Measurements from ENCODE around the gene FBXL5.

The FBXL5 gene

GRCh38 chr4:15673337-15673736, 18.2 kb upstream of the FBXL5 start:
- H3K9me2 ChIP-seq (ENCODE audit: low read depth, low read length) = no peaks in the 10 kb centered on the region
- H2AFZ ChIP-seq (ENCODE audit: low read length) = no peak overlapping the region
- H3K9ac ChIP-seq (ENCODE audit: low read length) = no peak overlapping the region
- no peaks in the 10 kb centered on the region for H4K20me1 ChIP-seq (ENCODE audit: insufficient read depth, low read length)
- no peak overlapping the region for H3K4me2 ChIP-seq (ENCODE audit: low read length)
- peaks cover 37% of the 10 kb centered on the region for H3K4me1 ChIP-seq (ENCODE audit: insufficient read depth, low read length, severe bottlenecking)
- no peaks in the 10 kb centered on the region for H3K27me3 ChIP-seq (ENCODE audit: insufficient read depth, low read length)
- H3K36me3 ChIP-seq (ENCODE audit: insufficient read depth, low read length) = no peaks in the 10 kb centered on the region
- H3K27ac ChIP-seq (ENCODE audit: low read depth, low read length, poor library complexity, severe bottlenecking) = no peak overlapping the region
- H3K4me3 ChIP-seq (ENCODE audit: low read depth, low read length, poor library complexity, severe bottlenecking) = no peak overlapping the region
- no peaks in the 10 kb centered on the region for H3F3A ChIP-seq (ENCODE audit: insufficient read depth, low read length)
- peaks cover 16% of the 10 kb centered on the region for H3K79me2 ChIP-seq (ENCODE audit: insufficient read depth, low read length)
- TF ChIP-seq EZH2 (IDR thresholded peaks at IDR 0.05; ENCODE audit: borderline replicate concordance, low read length) = no peak
- no peak for TF ChIP-seq CTCF (IDR thresholded peaks at IDR 0.05; ENCODE audit: low read length)
- no peaks in the 10 kb centered on the region for H3K9me3 ChIP-seq (ENCODE audit: low read length)

GRCh38 chr4:15672101-15672500, 16.9 kb upstream of the FBXL5 start:
- Histone ChIP-seq H3K27ac (ENCODE audit: low read depth, low read length, poor library complexity, severe bottlenecking) (no peak overlapping the region), H2AFZ (ENCODE audit: low read length) (no peak overlapping the region), H3K9me3 (ENCODE audit: low read length) (no peaks in the 10 kb centered on the region), H3K4me3 (ENCODE audit: low read depth, low read length, poor library complexity, severe bottlenecking) (no peak overlapping the region), H3K79me2 (ENCODE audit: insufficient read depth, low read length) (peaks cover 11% of the 10 kb centered on the region), H3K4me1 (ENCODE audit: insufficient read depth, low read length, severe bottlenecking) (peaks cover 33% of the 10 kb centered on the region), H3K36me3 (ENCODE audit: insufficient read depth, low read length) (no peaks in the 10 kb centered on the region; the same call in 1 of the 2 replicates), H3K4me2 (ENCODE audit: low read length) (no peak overlapping the region), H4K20me1 (ENCODE audit: insufficient read depth, low read length) (no peaks in the 10 kb centered on the region), H3K27me3 (ENCODE audit: insufficient read depth, low read length) (no peaks in the 10 kb centered on the region), H3K9ac (ENCODE audit: low read length) (no peak overlapping the region), H3F3A (ENCODE audit: insufficient read depth, low read length) (no peaks in the 10 kb centered on the region), H3K9me2 (ENCODE audit: low read depth, low read length) (no peaks in the 10 kb centered on the region)
- no peak for TF ChIP-seq CTCF (IDR thresholded peaks at IDR 0.05; ENCODE audit: low read length)
- no peak for TF ChIP-seq EZH2 (IDR thresholded peaks at IDR 0.05; ENCODE audit: borderline replicate concordance, low read length)

GRCh38 chr4:15670576-15670975, 15.4 kb upstream of the FBXL5 start:
- Histone ChIP-seq H3K9me2 (ENCODE audit: low read depth, low read length) (no peaks in the 10 kb centered on the region), H3K4me2 (ENCODE audit: low read length) (peak overlapping the region; percentile 20; the same call in 1 of the 2 replicates), H3K4me3 (ENCODE audit: low read depth, low read length, poor library complexity, severe bottlenecking) (no peak overlapping the region), H2AFZ (ENCODE audit: low read length) (no peak overlapping the region), H3K9me3 (ENCODE audit: low read length) (no peaks in the 10 kb centered on the region), H3K4me1 (ENCODE audit: insufficient read depth, low read length, severe bottlenecking) (peaks cover 30% of the 10 kb centered on the region), H3K27ac (ENCODE audit: low read depth, low read length, poor library complexity, severe bottlenecking) (peak overlapping the region; percentile 46), H4K20me1 (ENCODE audit: insufficient read depth, low read length) (no peaks in the 10 kb centered on the region), H3K9ac (ENCODE audit: low read length) (no peak overlapping the region), H3K79me2 (ENCODE audit: insufficient read depth, low read length) (peaks cover 11% of the 10 kb centered on the region), H3F3A (ENCODE audit: insufficient read depth, low read length) (no peaks in the 10 kb centered on the region), H3K27me3 (ENCODE audit: insufficient read depth, low read length) (no peaks in the 10 kb centered on the region), H3K36me3 (ENCODE audit: insufficient read depth, low read length) (peaks cover 5% of the 10 kb centered on the region; the same call in 1 of the 2 replicates)
- no peak for TF ChIP-seq EZH2 (IDR thresholded peaks at IDR 0.05; ENCODE audit: borderline replicate concordance, low read length)
- TF ChIP-seq CTCF (IDR thresholded peaks at IDR 0.05; ENCODE audit: low read length) = no peak

All from OCI-LY1 (cell line).